ENCODE measurements around the gene DISP2.

The DISP2 gene

GRCh38 chr15:40392986-40393948, 35.2 kb downstream of the DISP2 start:
- no peak for DNase-seq

GRCh38 chr15:40397688-40398412, 39.8 kb downstream of the DISP2 start:
- no peak for DNase-seq

- DNase-seq: no peak
Measured at GRCh38 chr15:40398413-40398873, 40.4 kb downstream of the DISP2 start.

- DNase-seq: no peak
Measured at GRCh38 chr15:40399370-40399769, 41.4 kb downstream of the DISP2 start.

- DNase-seq: peak; percentile 92
Measured at GRCh38 chr15:40405501-40406381, 47.7 kb downstream of the DISP2 start, which contains the start of gene IVD. TSS of gene IVD (plus strand) at chr15:40405795. CDS start at chr15:40405828, 33 bp downstream.

- DNase-seq: no peak
Measured at GRCh38 chr15:40407330-40407990, 49.4 kb downstream of the DISP2 start.

GRCh38 chr15:40409366-40409765, 51.3 kb downstream of the DISP2 start:
- DNase-seq: no peak

- DNase-seq: no peak
Measured at GRCh38 chr15:40410476-40410875, 52.5 kb downstream of the DISP2 start.

- no peak for DNase-seq
Measured at GRCh38 chr15:40412095-40412759, 54.2 kb downstream of the DISP2 start.

GRCh38 chr15:40413036-40413435, 55.0 kb downstream of the DISP2 start:
- DNase-seq: no peak

- no peak for DNase-seq
Measured at GRCh38 chr15:40414816-40415215, 56.8 kb downstream of the DISP2 start.

- no peak for DNase-seq
Measured at GRCh38 chr15:40415226-40415625, 57.2 kb downstream of the DISP2 start.

- DNase-seq: no peak
Measured at GRCh38 chr15:40416056-40416455, 58.0 kb downstream of the DISP2 start.

- DNase-seq: no peak
Measured at GRCh38 chr15:40418126-40418525, 60.1 kb downstream of the DISP2 start.

GRCh38 chr15:40420071-40420713, 62.2 kb downstream of the DISP2 start:
- DNase-seq: no peak

GRCh38 chr15:40420793-40421192, 62.8 kb downstream of the DISP2 start:
- no peak for DNase-seq

- peak; percentile 84 for DNase-seq
Measured at GRCh38 chr15:40421246-40422157, 63.5 kb downstream of the DISP2 start.

GRCh38 chr15:40424483-40425115, 66.6 kb downstream of the DISP2 start:
- no peak for DNase-seq

GRCh38 chr15:40425681-40426080, 67.7 kb downstream of the DISP2 start:
- DNase-seq: no peak

Measured in activated naive CD4-positive, alpha-beta T cell treated with Interleukin-2 at 50 U/mL for 16 hours (primary cell).